Type B pancreatic cell (in vitro differentiated cells): ENCODE measurements around the gene EYS. TPM values are rescaled to one million over a fixed set of nuclear protein-coding genes. Genes with fewer than 3 reads are reported as not detected.

Source experiments
- DNase-seq: peaks from one replicate; pipeline ENCODE4 v3.0.0; 2021; ENCODE audit warnings: mixed read lengths; ENCODE audit not compliant: unreplicated experiment; ENCODE audit errors: extremely low spot score
- H3K27ac Mint-ChIP-seq: 2 replicates; pipeline ENCODE4 v1.8.0; 2021; ENCODE audit warnings: mild to moderate bottlenecking, mixed read lengths
- H3K27me3 Mint-ChIP-seq: 2 replicates; pipeline ENCODE4 v1.8.0; 2021; ENCODE audit warnings: mixed read lengths
- H3K36me3 Mint-ChIP-seq: 2 replicates; pipeline ENCODE4 v1.8.0; 2021; ENCODE audit warnings: mixed read lengths
- H3K4me1 Mint-ChIP-seq: one replicate; pipeline ENCODE4 v1.8.0; 2021; ENCODE audit warnings: mixed read lengths; ENCODE audit not compliant: unreplicated experiment
- H3K4me3 Mint-ChIP-seq: 2 replicates; pipeline ENCODE4 v1.8.0; 2021; ENCODE audit warnings: mild to moderate bottlenecking, mixed read lengths
- H3K9me3 Mint-ChIP-seq: 2 replicates; pipeline ENCODE4 v1.8.0; 2021; ENCODE audit warnings: mixed read lengths
- CTCF ChIP-seq: fragments of 200-600 bp; sonication (generic); conservative IDR thresholded peaks from 2 replicates; pipeline ENCODE4 v1.5.0; 2021; ENCODE audit warnings: antibody characterized with exemption, mild to moderate bottlenecking
- total RNA-seq: library from RNA; stranded (reverse); gene quantifications from 2 replicates; pipeline ENCODE4 v1.2.1, GENCODE V29; 2021; ENCODE audit warnings: low replicate concordance

The EYS gene
- total RNA-seq, 1 donor from 2014 or later = 1.5 TPM

GRCh38 chr6:64860203-64860602 is 846.8 kb downstream of the EYS start:
- TF ChIP-seq CTCF = no peak
- DNase-seq = no peak
- Mint-ChIP-seq H3K4me3 (no peak overlapping the region), H3K27ac (no peak overlapping the region), H3K4me1 (no peaks in the 10 kb centered on the region), H3K9me3 (peaks cover 6% of the 10 kb centered on the region), H3K27me3 (no peaks in the 10 kb centered on the region), H3K36me3 (no peaks in the 10 kb centered on the region)

GRCh38 chr6:64850121-64850520 is 856.9 kb downstream of the EYS start:
- no peak for DNase-seq
- H3K9me3 Mint-ChIP-seq = peaks cover 10% of the 10 kb centered on the region
- TF ChIP-seq CTCF = no peak
- H3K27me3 Mint-ChIP-seq = no peaks in the 10 kb centered on the region
- H3K27ac Mint-ChIP-seq = no peak overlapping the region
- H3K4me1 Mint-ChIP-seq = no peaks in the 10 kb centered on the region
- H3K4me3 Mint-ChIP-seq = no peak overlapping the region
- no peaks in the 10 kb centered on the region for H3K36me3 Mint-ChIP-seq

GRCh38 chr6:64848467-64848866 is 858.6 kb downstream of the EYS start:
- Mint-ChIP-seq H3K9me3 (peaks cover 8% of the 10 kb centered on the region), H3K4me3 (no peak overlapping the region), H3K27ac (no peak overlapping the region), H3K36me3 (no peaks in the 10 kb centered on the region), H3K4me1 (no peaks in the 10 kb centered on the region), H3K27me3 (no peaks in the 10 kb centered on the region)
- DNase-seq = no peak
- no peak for TF ChIP-seq CTCF

- TF ChIP-seq CTCF = no peak
- Mint-ChIP-seq H3K36me3 (no peaks in the 10 kb centered on the region), H3K4me3 (no peak overlapping the region), H3K27me3 (no peaks in the 10 kb centered on the region), H3K27ac (no peak overlapping the region), H3K4me1 (no peaks in the 10 kb centered on the region), H3K9me3 (peaks cover 5% of the 10 kb centered on the region)
- no peak for DNase-seq
These were observed 859.6 kb downstream of the EYS start for GRCh38 chr6:64847396-64847795.

GRCh38 chr6:64838726-64839125 is 868.3 kb downstream of the EYS start:
- TF ChIP-seq CTCF = no peak
- H3K4me3 Mint-ChIP-seq = no peak overlapping the region
- H3K36me3 Mint-ChIP-seq = no peaks in the 10 kb centered on the region
- H3K9me3 Mint-ChIP-seq = no peaks in the 10 kb centered on the region
- no peak for DNase-seq
- no peaks in the 10 kb centered on the region for H3K27me3 Mint-ChIP-seq
- H3K27ac Mint-ChIP-seq = no peak overlapping the region
- H3K4me1 Mint-ChIP-seq = no peaks in the 10 kb centered on the region

GRCh38 chr6:64831680-64832079 is 875.3 kb downstream of the EYS start:
- no peaks in the 10 kb centered on the region for H3K27me3 Mint-ChIP-seq
- H3K4me1 Mint-ChIP-seq = no peaks in the 10 kb centered on the region
- no peaks in the 10 kb centered on the region for H3K9me3 Mint-ChIP-seq
- H3K27ac Mint-ChIP-seq = no peak overlapping the region
- H3K36me3 Mint-ChIP-seq = no peaks in the 10 kb centered on the region
- DNase-seq = no peak
- no peak overlapping the region for H3K4me3 Mint-ChIP-seq
- no peak for TF ChIP-seq CTCF
